Hematopoietic multipotent progenitor cell treated with erythropoietin and hydrocortisone succinate and interleukin-3 and kit ligand, for 15 days (in vitro differentiated cells): ENCODE results near the gene KIF13A.
"Not testable (repeated sequence)": the region's sequence is repeated elsewhere in the genome, so short reads cannot be mapped to it uniquely, and the experiment has no call there.

ENCODE experiments used
- DNase-seq: peaks from one replicate; pipeline ENCODE4 v3.0.0-alpha.2; 2015; ENCODE audit warnings: low spot score

Gene KIF13A

GRCh38 chr6:17932330-17932852 is 55.0 kb downstream of the KIF13A start:
- no peak for DNase-seq

- DNase-seq: no peak
Measured at GRCh38 chr6:17931227-17931626, 56.2 kb downstream of the KIF13A start.

GRCh38 chr6:17930321-17930993 is 57.0 kb downstream of the KIF13A start:
- peak; percentile 47 for DNase-seq

- no peak for DNase-seq
Measured at GRCh38 chr6:17928514-17929430, 58.7 kb downstream of the KIF13A start.

- no peak for DNase-seq
Measured at GRCh38 chr6:17927705-17928104, 59.7 kb downstream of the KIF13A start.

GRCh38 chr6:17923401-17923863 is 64.0 kb downstream of the KIF13A start:
- DNase-seq: no peak

GRCh38 chr6:17921454-17921853 is 66.0 kb downstream of the KIF13A start:
- no peak for DNase-seq

GRCh38 chr6:17919496-17919895 is 67.9 kb downstream of the KIF13A start:
- DNase-seq: no peak

GRCh38 chr6:17917837-17918763 is 69.3 kb downstream of the KIF13A start:
- no peak for DNase-seq

GRCh38 chr6:17914651-17915050 is 72.8 kb downstream of the KIF13A start:
- DNase-seq: no peak

- no peak for DNase-seq
Measured at GRCh38 chr6:17912521-17912920, 74.9 kb downstream of the KIF13A start.

- not testable (repeated sequence) for DNase-seq
Measured at GRCh38 chr6:17911656-17912055, 75.8 kb downstream of the KIF13A start.

GRCh38 chr6:17910189-17910588 is 77.2 kb downstream of the KIF13A start:
- no peak for DNase-seq

GRCh38 chr6:17908831-17909230 is 78.6 kb downstream of the KIF13A start:
- DNase-seq: no peak

GRCh38 chr6:17907406-17908229 is 79.8 kb downstream of the KIF13A start:
- peak; percentile 92 for DNase-seq

GRCh38 chr6:17905611-17906592 is 81.5 kb downstream of the KIF13A start:
- no peak for DNase-seq

GRCh38 chr6:17904491-17905120 is 82.8 kb downstream of the KIF13A start:
- DNase-seq: no peak

- no peak for DNase-seq
Measured at GRCh38 chr6:17902974-17903373, 84.5 kb downstream of the KIF13A start.

GRCh38 chr6:17901493-17901892 is 85.9 kb downstream of the KIF13A start:
- DNase-seq: no peak
